ENCODE data around the gene TARS1.

DNA sequence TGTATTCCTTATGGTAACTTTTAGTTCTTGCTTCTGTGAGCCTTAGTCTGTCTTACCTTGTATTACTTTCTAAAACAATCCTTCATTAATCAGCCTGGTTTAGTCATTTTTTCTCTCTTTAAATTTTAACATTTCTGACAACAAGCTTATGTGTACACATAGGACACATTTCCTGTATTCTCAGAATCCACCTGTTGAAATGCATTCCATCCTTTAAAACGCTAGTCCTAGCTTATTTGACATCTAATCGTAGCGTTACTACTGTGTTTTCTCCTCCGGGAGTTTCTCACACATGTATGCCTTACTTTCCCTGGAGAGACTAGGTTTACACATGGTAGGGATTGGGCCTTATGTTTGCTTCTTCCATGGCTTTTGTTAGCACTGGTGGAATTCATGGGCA, 3.8 kb downstream of the TARS1 start:
- no peak for TF ChIP-seq EZH2phosphoT487 (IDR thresholded peaks at IDR 0.05; ENCODE audit: borderline replicate concordance, low read depth, low read length)
- TF ChIP-seq, protein P1, sequence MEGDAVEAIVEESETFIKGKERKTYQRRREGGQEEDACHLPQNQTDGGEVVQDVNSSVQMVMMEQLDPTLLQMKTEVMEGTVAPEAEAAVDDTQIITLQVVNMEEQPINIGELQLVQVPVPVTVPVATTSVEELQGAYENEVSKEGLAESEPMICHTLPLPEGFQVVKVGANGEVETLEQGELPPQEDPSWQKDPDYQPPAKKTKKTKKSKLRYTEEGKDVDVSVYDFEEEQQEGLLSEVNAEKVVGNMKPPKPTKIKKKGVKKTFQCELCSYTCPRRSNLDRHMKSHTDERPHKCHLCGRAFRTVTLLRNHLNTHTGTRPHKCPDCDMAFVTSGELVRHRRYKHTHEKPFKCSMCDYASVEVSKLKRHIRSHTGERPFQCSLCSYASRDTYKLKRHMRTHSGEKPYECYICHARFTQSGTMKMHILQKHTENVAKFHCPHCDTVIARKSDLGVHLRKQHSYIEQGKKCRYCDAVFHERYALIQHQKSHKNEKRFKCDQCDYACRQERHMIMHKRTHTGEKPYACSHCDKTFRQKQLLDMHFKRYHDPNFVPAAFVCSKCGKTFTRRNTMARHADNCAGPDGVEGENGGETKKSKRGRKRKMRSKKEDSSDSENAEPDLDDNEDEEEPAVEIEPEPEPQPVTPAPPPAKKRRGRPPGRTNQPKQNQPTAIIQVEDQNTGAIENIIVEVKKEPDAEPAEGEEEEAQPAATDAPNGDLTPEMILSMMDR (conservative IDR thresholded peaks at IDR 0.05; ENCODE audit: low read length) = no peak
